HEK293 (cell line): ENCODE results near the gene PLAGL1.

Experiments used
- CTCF ChIA-PET: fragments of 350-600 bp; formaldehyde crosslinking; extraction: SDS; loops from one replicate; lab custom pipeline; 2021; ENCODE audit warnings: antibody characterized with exemption; lab: Yijun Ruan, JAX
- POLR2A ChIA-PET: fragments of 300-600 bp; formaldehyde crosslinking; extraction: SDS; loops from one replicate; lab custom pipeline; 2020; ENCODE audit warnings: antibody characterized with exemption, inconsistent platforms; lab: Yijun Ruan, JAX
- H3K27ac ChIP-seq: fragments of 200-500 bp; sonication (Bioruptor generic); 2 replicates; pipeline ENCODE4 v1.5.1; 2014; ENCODE audit warnings: low read depth, low read length, control low read depth, inconsistent platforms; ENCODE audit errors: extremely low read depth
- H3K36me3 ChIP-seq, 2 experiments: fragments of 200-500 bp in 1 of 2; sonication (Bioruptor generic) in 1 of 2; 1 replicate in 1 of 2; 2 replicates in 1 of 2; pipeline ENCODE4 v1.5.1; 2014 to 2017; ENCODE audit warnings: inconsistent platforms in 2 of 2, low read length in 2 of 2; ENCODE audit not compliant: control insufficient read depth in 2 of 2, insufficient read depth in 1 of 2
- H3K4me1 ChIP-seq: fragments of 200-500 bp; sonication (Bioruptor generic); 2 replicates; pipeline ENCODE4 v1.5.1; 2014; ENCODE audit warnings: mild to moderate bottlenecking, low read length, inconsistent platforms; ENCODE audit not compliant: control insufficient read depth, insufficient read depth
- H3K4me3 ChIP-seq: 2 replicates; pipeline ENCODE4 v1.5.1; 2011; ENCODE audit warnings: low read depth, mild to moderate bottlenecking, control low read depth, low read length, moderate library complexity
- H3K9me3 ChIP-seq: fragments of 200-500 bp; sonication (Bioruptor generic); 2 replicates; pipeline ENCODE4 v1.5.1; 2014; ENCODE audit warnings: low read depth, low read length, inconsistent platforms; ENCODE audit not compliant: control insufficient read depth, insufficient read depth
- IKZF3 ChIP-seq: fragments of 450-650 bp; IDR thresholded peaks from 2 replicates; pipeline ENCODE4 v1.5.0; 2018; ENCODE audit warnings: missing biosample characterization, mild to moderate bottlenecking, missing genetic modification characterization, moderate library complexity
- KLF1 ChIP-seq: fragments of 450-650 bp; formaldehyde crosslinking; IDR thresholded peaks from 2 replicates; pipeline ENCODE4 v1.5.1; 2016; ENCODE audit warnings: missing biosample characterization, missing genetic modification characterization
- KLF8 ChIP-seq: fragments of 450-650 bp; formaldehyde crosslinking; IDR thresholded peaks from 2 replicates; pipeline ENCODE4 v1.5.1; 2016; ENCODE audit warnings: missing biosample characterization, missing genetic modification characterization
- WT1 ChIP-seq: fragments of 450-650 bp; formaldehyde crosslinking; IDR thresholded peaks from 2 replicates; pipeline ENCODE4 v1.5.1; 2016; ENCODE audit warnings: missing biosample characterization, missing genetic modification characterization
- ZBTB8A ChIP-seq: fragments of 450-650 bp; formaldehyde crosslinking; IDR thresholded peaks from 2 replicates; pipeline ENCODE4 v1.5.1; 2016; ENCODE audit warnings: missing biosample characterization, missing genetic modification characterization
- ZIC2 ChIP-seq: fragments of 450-650 bp; formaldehyde crosslinking; IDR thresholded peaks from 2 replicates; pipeline ENCODE4 v1.5.1; 2016; ENCODE audit warnings: missing biosample characterization, missing genetic modification characterization
- ZNF146 ChIP-seq: fragments of 450-650 bp; formaldehyde crosslinking; IDR thresholded peaks from 2 replicates; pipeline ENCODE4 v1.5.1; 2016; ENCODE audit warnings: missing biosample characterization, missing genetic modification characterization
- ZNF169 ChIP-seq: fragments of 450-650 bp; formaldehyde crosslinking; IDR thresholded peaks from 2 replicates; pipeline ENCODE4 v1.5.1; 2016; ENCODE audit warnings: missing biosample characterization, missing genetic modification characterization
- ZNF19 ChIP-seq: fragments of 450-650 bp; formaldehyde crosslinking; IDR thresholded peaks from 2 replicates; pipeline ENCODE4; 2016; ENCODE audit warnings: missing biosample characterization, missing genetic modification characterization, low read depth
- ZNF248 ChIP-seq: fragments of 450-650 bp; formaldehyde crosslinking; IDR thresholded peaks from 2 replicates; pipeline ENCODE4 v1.5.1; 2017; ENCODE audit warnings: missing biosample characterization, missing genetic modification characterization
- ZNF366 ChIP-seq: fragments of 450-650 bp; formaldehyde crosslinking; conservative IDR thresholded peaks from 2 replicates; pipeline ENCODE4 v1.5.1; 2016; ENCODE audit warnings: missing biosample characterization, missing genetic modification characterization
- ZNF423 ChIP-seq: fragments of 450-650 bp; formaldehyde crosslinking; IDR thresholded peaks from 2 replicates; pipeline ENCODE4 v1.5.1; 2016; ENCODE audit warnings: missing biosample characterization, missing genetic modification characterization
- ZNF530 ChIP-seq: fragments of 450-650 bp; formaldehyde crosslinking; IDR thresholded peaks from 2 replicates; pipeline ENCODE4 v1.5.1; 2016; ENCODE audit warnings: low read depth, missing biosample characterization, missing genetic modification characterization
- ZNF629 ChIP-seq: fragments of 450-650 bp; formaldehyde crosslinking; IDR thresholded peaks from 2 replicates; pipeline ENCODE4 v1.5.1; 2017; ENCODE audit warnings: missing biosample characterization, missing genetic modification characterization
- ZNF791 ChIP-seq: fragments of 450-650 bp; formaldehyde crosslinking; IDR thresholded peaks from 2 replicates; pipeline ENCODE4 v1.5.1; 2016; ENCODE audit warnings: missing biosample characterization, missing genetic modification characterization
- ZNF792 ChIP-seq: fragments of 450-650 bp; formaldehyde crosslinking; IDR thresholded peaks from 2 replicates; pipeline ENCODE4 v1.5.1; 2016; ENCODE audit warnings: missing biosample characterization, missing genetic modification characterization
- ZNF837 ChIP-seq: fragments of 450-650 bp; formaldehyde crosslinking; IDR thresholded peaks from 2 replicates; pipeline ENCODE4 v1.5.1; 2016; ENCODE audit warnings: missing biosample characterization, missing genetic modification characterization
- TF ChIP-seq, protein P1 (sequence below): fragments of 450-650 bp; formaldehyde crosslinking; IDR thresholded peaks from 2 replicates; pipeline ENCODE4 v1.5.1; 2016; ENCODE audit warnings: missing biosample characterization, missing genetic modification characterization, low read depth
- TF ChIP-seq, protein P2 (sequence below): fragments of 450-650 bp; formaldehyde crosslinking; IDR thresholded peaks from 2 replicates; pipeline ENCODE4 v1.5.0; 2017; ENCODE audit warnings: missing biosample characterization, missing genetic modification characterization, borderline replicate concordance
- TF ChIP-seq, protein P3 (sequence below): fragments of 450-650 bp; formaldehyde crosslinking; IDR thresholded peaks from 2 replicates; pipeline ENCODE4 v1.5.1; 2017; ENCODE audit warnings: missing biosample characterization, missing genetic modification characterization
- TF ChIP-seq, protein P4 (sequence below): fragments of 450-650 bp; formaldehyde crosslinking; IDR thresholded peaks from 2 replicates; pipeline ENCODE4 v1.5.1; 2016; ENCODE audit warnings: missing biosample characterization, missing genetic modification characterization
- TF ChIP-seq, protein P5 (sequence below): fragments of 450-650 bp; formaldehyde crosslinking; optimal IDR thresholded peaks from 2 replicates; pipeline ENCODE3; 2016; ENCODE audit warnings: missing biosample characterization, mild to moderate bottlenecking, missing genetic modification characterization

PLAGL1 gene

DNA sequence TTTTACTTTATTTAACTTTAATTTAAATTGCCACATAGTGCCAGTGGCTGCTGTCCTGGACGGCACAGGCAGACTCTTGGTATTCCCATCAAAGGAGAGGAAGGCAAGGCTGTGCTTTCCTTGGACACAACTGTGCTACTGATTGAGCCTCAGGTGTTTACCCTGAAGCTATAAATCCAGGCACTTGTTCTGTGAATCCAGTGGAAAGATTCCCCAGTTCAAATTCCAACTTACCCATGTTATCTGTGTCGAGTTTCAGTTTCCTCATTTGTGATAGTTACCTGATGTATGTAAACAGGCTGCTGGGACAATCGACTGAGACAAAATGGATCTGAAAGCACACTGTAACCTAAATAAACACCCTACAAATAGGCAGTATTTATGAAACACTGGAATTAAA is 57.2 kb downstream of the PLAGL1 start (continued):
- TF ChIP-seq ZNF366 (tag by site-specific recombination) = no peak
- no peak for TF ChIP-seq IKZF3 (tag by site-specific recombination)
- TF ChIP-seq KLF1 (tag by site-specific recombination) = no peak
- TF ChIP-seq, protein P1, sequence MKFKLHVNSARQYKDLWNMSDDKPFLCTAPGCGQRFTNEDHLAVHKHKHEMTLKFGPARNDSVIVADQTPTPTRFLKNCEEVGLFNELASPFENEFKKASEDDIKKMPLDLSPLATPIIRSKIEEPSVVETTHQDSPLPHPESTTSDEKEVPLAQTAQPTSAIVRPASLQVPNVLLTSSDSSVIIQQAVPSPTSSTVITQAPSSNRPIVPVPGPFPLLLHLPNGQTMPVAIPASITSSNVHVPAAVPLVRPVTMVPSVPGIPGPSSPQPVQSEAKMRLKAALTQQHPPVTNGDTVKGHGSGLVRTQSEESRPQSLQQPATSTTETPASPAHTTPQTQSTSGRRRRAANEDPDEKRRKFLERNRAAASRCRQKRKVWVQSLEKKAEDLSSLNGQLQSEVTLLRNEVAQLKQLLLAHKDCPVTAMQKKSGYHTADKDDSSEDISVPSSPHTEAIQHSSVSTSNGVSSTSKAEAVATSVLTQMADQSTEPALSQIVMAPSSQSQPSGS (tag by site-specific recombination) = no peak
- TF ChIP-seq KLF8 = no peak
- TF ChIP-seq, protein P2, sequence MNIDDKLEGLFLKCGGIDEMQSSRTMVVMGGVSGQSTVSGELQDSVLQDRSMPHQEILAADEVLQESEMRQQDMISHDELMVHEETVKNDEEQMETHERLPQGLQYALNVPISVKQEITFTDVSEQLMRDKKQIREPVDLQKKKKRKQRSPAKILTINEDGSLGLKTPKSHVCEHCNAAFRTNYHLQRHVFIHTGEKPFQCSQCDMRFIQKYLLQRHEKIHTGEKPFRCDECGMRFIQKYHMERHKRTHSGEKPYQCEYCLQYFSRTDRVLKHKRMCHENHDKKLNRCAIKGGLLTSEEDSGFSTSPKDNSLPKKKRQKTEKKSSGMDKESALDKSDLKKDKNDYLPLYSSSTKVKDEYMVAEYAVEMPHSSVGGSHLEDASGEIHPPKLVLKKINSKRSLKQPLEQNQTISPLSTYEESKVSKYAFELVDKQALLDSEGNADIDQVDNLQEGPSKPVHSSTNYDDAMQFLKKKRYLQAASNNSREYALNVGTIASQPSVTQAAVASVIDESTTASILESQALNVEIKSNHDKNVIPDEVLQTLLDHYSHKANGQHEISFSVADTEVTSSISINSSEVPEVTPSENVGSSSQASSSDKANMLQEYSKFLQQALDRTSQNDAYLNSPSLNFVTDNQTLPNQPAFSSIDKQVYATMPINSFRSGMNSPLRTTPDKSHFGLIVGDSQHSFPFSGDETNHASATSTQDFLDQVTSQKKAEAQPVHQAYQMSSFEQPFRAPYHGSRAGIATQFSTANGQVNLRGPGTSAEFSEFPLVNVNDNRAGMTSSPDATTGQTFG (tag by site-specific recombination) = no peak

DNA sequence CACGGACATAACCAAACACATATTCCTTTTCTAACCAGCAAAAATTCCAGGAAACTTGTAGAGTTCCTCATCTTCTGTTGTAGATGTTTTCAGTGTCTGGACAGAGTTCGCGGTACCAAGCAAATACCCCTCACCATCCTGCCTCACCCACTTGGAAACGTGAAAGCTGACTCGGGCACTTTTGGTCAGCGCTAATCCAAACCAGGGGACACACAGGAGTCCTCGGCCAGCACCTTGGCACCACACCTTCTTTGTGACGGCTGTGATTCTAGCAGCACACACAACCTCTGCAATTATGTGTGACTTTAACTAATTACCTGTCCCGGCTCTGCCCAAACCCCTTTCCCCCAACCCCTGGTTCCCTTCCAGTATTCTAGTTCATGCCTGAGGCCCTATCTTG is 58.1 kb downstream of the PLAGL1 start:
- Histone ChIP-seq H3K36me3 (peaks cover 0 to 22% of the 10 kb centered on the region in 2 experiments; a peak in 1 of 3 replicates), H3K27ac (no peak overlapping the region), H3K9me3 (no peaks in the 10 kb centered on the region), H3K4me3 (no peak overlapping the region)
- CTCF ChIA-PET = interaction anchor here (11.3 kb wide), 1 partner anchor 8 kb away, joined by 120 read pairs; no protein-coding TSS in a partner anchor
- TF ChIP-seq ZNF837 (tag by site-specific recombination) (no peak), ZNF791 (tag by site-specific recombination) (no peak), ZNF248 (tag by site-specific recombination) (no peak), ZNF146 (tag by site-specific recombination) (no peak), ZNF530 (tag by site-specific recombination) (no peak), ZIC2 (no peak), ZNF169 (tag by site-specific recombination) (no peak)
- TF ChIP-seq, all 188 proteins: peak for 0
- POLR2A ChIA-PET = no interaction called here
- no peaks in the 10 kb centered on the region for H3K4me1 ChIP-seq

DNA sequence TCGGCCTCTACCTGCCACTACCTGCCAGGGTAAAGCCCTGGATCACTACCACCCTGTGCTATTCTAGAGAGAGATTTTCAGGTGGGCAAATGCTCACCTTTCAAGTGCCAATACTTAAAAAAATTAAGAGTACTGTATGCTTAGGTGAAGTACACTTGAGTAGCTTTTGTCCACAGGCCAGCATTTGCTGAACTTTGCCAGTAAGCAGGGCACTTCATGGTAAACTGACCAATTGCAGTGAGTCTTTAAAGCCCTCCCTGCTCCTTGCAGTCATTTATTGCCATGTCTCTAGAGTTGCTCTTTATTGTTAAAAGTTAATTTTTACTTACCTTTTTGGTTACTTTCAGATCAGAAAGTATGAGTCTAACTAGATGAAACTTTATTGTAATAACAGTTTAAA is 58.5 kb downstream of the PLAGL1 start:
- ChIA-PET CTCF (interaction anchor here (11.3 kb wide), 1 partner anchor 8 kb away, joined by 120 read pairs; no protein-coding TSS in a partner anchor), POLR2A (no interaction called here)
- no peaks in the 10 kb centered on the region for H3K9me3 ChIP-seq
- no peak overlapping the region for H3K27ac ChIP-seq
- H3K4me3 ChIP-seq = no peak overlapping the region
- no peak for TF ChIP-seq ZNF19 (tag by site-specific recombination)
- TF ChIP-seq, protein P3, sequence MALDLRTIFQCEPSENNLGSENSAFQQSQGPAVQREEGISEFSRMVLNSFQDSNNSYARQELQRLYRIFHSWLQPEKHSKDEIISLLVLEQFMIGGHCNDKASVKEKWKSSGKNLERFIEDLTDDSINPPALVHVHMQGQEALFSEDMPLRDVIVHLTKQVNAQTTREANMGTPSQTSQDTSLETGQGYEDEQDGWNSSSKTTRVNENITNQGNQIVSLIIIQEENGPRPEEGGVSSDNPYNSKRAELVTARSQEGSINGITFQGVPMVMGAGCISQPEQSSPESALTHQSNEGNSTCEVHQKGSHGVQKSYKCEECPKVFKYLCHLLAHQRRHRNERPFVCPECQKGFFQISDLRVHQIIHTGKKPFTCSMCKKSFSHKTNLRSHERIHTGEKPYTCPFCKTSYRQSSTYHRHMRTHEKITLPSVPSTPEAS (tag by site-specific recombination) = no peak
- TF ChIP-seq WT1 (tag by site-specific recombination) = no peak
- TF ChIP-seq, protein P4, sequence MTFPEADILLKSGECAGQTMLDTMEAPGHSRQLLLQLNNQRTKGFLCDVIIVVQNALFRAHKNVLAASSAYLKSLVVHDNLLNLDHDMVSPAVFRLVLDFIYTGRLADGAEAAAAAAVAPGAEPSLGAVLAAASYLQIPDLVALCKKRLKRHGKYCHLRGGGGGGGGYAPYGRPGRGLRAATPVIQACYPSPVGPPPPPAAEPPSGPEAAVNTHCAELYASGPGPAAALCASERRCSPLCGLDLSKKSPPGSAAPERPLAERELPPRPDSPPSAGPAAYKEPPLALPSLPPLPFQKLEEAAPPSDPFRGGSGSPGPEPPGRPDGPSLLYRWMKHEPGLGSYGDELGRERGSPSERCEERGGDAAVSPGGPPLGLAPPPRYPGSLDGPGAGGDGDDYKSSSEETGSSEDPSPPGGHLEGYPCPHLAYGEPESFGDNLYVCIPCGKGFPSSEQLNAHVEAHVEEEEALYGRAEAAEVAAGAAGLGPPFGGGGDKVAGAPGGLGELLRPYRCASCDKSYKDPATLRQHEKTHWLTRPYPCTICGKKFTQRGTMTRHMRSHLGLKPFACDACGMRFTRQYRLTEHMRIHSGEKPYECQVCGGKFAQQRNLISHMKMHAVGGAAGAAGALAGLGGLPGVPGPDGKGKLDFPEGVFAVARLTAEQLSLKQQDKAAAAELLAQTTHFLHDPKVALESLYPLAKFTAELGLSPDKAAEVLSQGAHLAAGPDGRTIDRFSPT (tag by site-specific recombination) = no peak
- TF ChIP-seq ZNF792 = no peak
- TF ChIP-seq, protein P5, sequence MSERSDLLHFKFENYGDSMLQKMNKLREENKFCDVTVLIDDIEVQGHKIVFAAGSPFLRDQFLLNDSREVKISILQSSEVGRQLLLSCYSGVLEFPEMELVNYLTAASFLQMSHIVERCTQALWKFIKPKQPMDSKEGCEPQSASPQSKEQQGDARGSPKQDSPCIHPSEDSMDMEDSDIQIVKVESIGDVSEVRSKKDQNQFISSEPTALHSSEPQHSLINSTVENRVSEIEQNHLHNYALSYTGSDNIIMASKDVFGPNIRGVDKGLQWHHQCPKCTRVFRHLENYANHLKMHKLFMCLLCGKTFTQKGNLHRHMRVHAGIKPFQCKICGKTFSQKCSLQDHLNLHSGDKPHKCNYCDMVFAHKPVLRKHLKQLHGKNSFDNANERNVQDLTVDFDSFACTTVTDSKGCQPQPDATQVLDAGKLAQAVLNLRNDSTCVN (tag by site-specific recombination) = no peak
- no peak for TF ChIP-seq ZNF629
- no peak for TF ChIP-seq ZNF423 (tag by site-specific recombination)
- TF ChIP-seq ZBTB8A (tag by site-specific recombination) = no peak
- H3K36me3 ChIP-seq = peaks cover 0 to 22% of the 10 kb centered on the region in 2 experiments; a peak in 1 of 3 replicates
- H3K4me1 ChIP-seq = no peaks in the 10 kb centered on the region
